A549 (cell line): ENCODE data around the gene ARID3A. TPM values are rescaled to one million over a fixed set of nuclear protein-coding genes. Genes with fewer than 3 reads are reported as not detected.
A peak's percentile ranks its signal among the peaks of the same experiment; 100 is the strongest.

Source experiments
- ATAC-seq, 2 experiments: fragments of 200-7000 bp in 1 of 2; fragments of >200 bp in 1 of 2; cut with Nextera tagmentation in 1 of 2; cut with Tn5 transposase in 1 of 2; 3 replicates each; pipeline versions ENCODE4 v1.8.0 to v1.9.1; 2018 to 2020; ENCODE audit warnings: mild to moderate bottlenecking in 1 of 2, moderate library complexity in 1 of 2
- CTCF ChIA-PET: fragments of 300-600 bp; sonication (Branson Sonifier 250); formaldehyde crosslinking; extraction: SDS; loops from one replicate; lab custom pipeline; 2021; ENCODE audit warnings: antibody characterized with exemption, inconsistent platforms; lab: Yijun Ruan, JAX
- POLR2A ChIA-PET: fragments of 350-600 bp; formaldehyde crosslinking; extraction: SDS; loops from one replicate; lab custom pipeline; 2021; ENCODE audit warnings: antibody characterized with exemption, inconsistent platforms; lab: Yijun Ruan, JAX
- DNase-seq, 2 experiments: peaks; one replicate each; pipeline versions ENCODE4 v3.0.0 to v3.0.0-alpha.2; 2011 to 2016; ENCODE audit warnings: low read depth in 1 of 2, low spot score in 1 of 2
- FAIRE-seq: peaks from 2 replicates; lab custom pipeline; 2011; peaks lifted over from hg19 to GRCh38; lab: Jason Lieb, UNC
- H3K27ac ChIP-seq, 2 experiments: fragments of >200 bp; sonication (Bioruptor Twin); formaldehyde crosslinking; 3 replicates each; pipeline ENCODE4 v1.5.1; 2016 to 2017
- H3K4me1 ChIP-seq: fragments of >200 bp; sonication (Bioruptor Twin); formaldehyde crosslinking; 3 replicates; pipeline ENCODE4 v1.6.1; 2016
- H3K4me2 ChIP-seq: fragments of >200 bp; sonication (Bioruptor Twin); formaldehyde crosslinking; 3 replicates; pipeline ENCODE4 v1.6.1; 2016
- H3K4me3 ChIP-seq: fragments of >200 bp; sonication (Bioruptor Twin); formaldehyde crosslinking; 3 replicates; pipeline ENCODE4 v1.5.1; 2016
- H3K9me3 ChIP-seq: fragments of >200 bp; sonication (Bioruptor Twin); formaldehyde crosslinking; 3 replicates; pipeline ENCODE4 v1.6.1; 2016
- CBX2 ChIP-seq: fragments of 200-600 bp; sonication (generic); IDR thresholded peaks from 2 replicates; pipeline ENCODE4 v1.6.1; 2016; ENCODE audit warnings: low read depth, mild to moderate bottlenecking, borderline replicate concordance
- CBX8 ChIP-seq: fragments of 200-600 bp; sonication (generic); IDR thresholded peaks from 2 replicates; pipeline ENCODE4 v1.6.1; 2016
- CEBPB ChIP-seq, 2 experiments: fragments of >200 bp in 1 of 2; sonication (Bioruptor Twin) in 1 of 2; formaldehyde crosslinking in 1 of 2; IDR thresholded peaks; 2 replicates each; pipeline ENCODE4 v1.6.1; 2012 to 2016
- EP300 ChIP-seq, 2 experiments: fragments of >200 bp; sonication (Bioruptor Twin); formaldehyde crosslinking; IDR thresholded peaks; 2 replicates in 1 of 2; 3 replicates in 1 of 2; pipeline ENCODE4 v1.6.1; 2016 to 2017
- FOSB ChIP-seq: fragments of 250-450 bp; sonication (Bioruptor Pico); IDR thresholded peaks from 2 replicates; pipeline ENCODE4 v1.5.0; 2020; ENCODE audit warnings: mild to moderate bottlenecking, moderate library complexity
- FOSL2 ChIP-seq, 2 experiments: fragments of 450-650 bp in 1 of 2; fragments of >200 bp in 1 of 2; sonication (Bioruptor Twin) in 1 of 2; formaldehyde crosslinking; IDR thresholded peaks; 2 replicates each; pipeline versions ENCODE4 v1.5.0 to v1.6.1; 2016 to 2020; ENCODE audit warnings: mild to moderate bottlenecking in 1 of 2, moderate library complexity in 1 of 2
- FOXS1 ChIP-seq: fragments of 250-450 bp; sonication (Bioruptor Pico); IDR thresholded peaks from 2 replicates; pipeline ENCODE4 v1.5.0; 2020; ENCODE audit warnings: mild to moderate bottlenecking, moderate library complexity
- GATA3 ChIP-seq: IDR thresholded peaks from 2 replicates; pipeline ENCODE4 v1.6.1; 2012; ENCODE audit warnings: borderline replicate concordance
- HDAC2 ChIP-seq: fragments of 200-600 bp; sonication (generic); IDR thresholded peaks from 2 replicates; pipeline ENCODE4 v1.6.1; 2016
- HES2 ChIP-seq: fragments of >200 bp; sonication (Bioruptor Twin); formaldehyde crosslinking; IDR thresholded peaks from 2 replicates; pipeline ENCODE4 v1.6.1; 2016
- KDM1A ChIP-seq: fragments of 200-600 bp; sonication (generic); IDR thresholded peaks from 2 replicates; pipeline ENCODE4 v1.6.1; 2016; ENCODE audit warnings: low read depth, mild to moderate bottlenecking
- KDM5A ChIP-seq: fragments of 200-600 bp; sonication (generic); IDR thresholded peaks from 2 replicates; pipeline ENCODE4 v1.6.1; 2016; ENCODE audit warnings: antibody characterized with exemption, mild to moderate bottlenecking
- MAFK ChIP-seq: fragments of 450-650 bp; IDR thresholded peaks from 2 replicates; pipeline ENCODE4 v1.6.1; 2014; ENCODE audit not compliant: partially characterized antibody
- MAZ ChIP-seq: fragments of 150-350 bp; IDR thresholded peaks from 2 replicates; pipeline ENCODE4 v1.6.1; 2014; ENCODE audit warnings: antibody characterized with exemption, low read depth, low read length, borderline replicate concordance
- MYC ChIP-seq: IDR thresholded peaks from 2 replicates; pipeline ENCODE4 v1.6.1; 2012; ENCODE audit warnings: mild to moderate bottlenecking, inconsistent platforms, low read length, improper control_type of control experiment, borderline replicate concordance
- POLR2A ChIP-seq: IDR thresholded peaks from 2 replicates; pipeline ENCODE4 v1.6.1; 2012; ENCODE audit warnings: mild to moderate bottlenecking, low read length
- POLR2AphosphoS2 ChIP-seq: conservative IDR thresholded peaks from 2 replicates; pipeline ENCODE4 v1.6.1; 2012; ENCODE audit warnings: low read length, improper control_type of control experiment, inconsistent platforms
- RAD21 ChIP-seq, 2 experiments: fragments of >200 bp in 1 of 2; sonication (Bioruptor Twin) in 1 of 2; formaldehyde crosslinking in 1 of 2; IDR thresholded peaks in 1 of 2; conservative IDR thresholded peaks in 1 of 2; 2 replicates in 1 of 2; 3 replicates in 1 of 2; pipeline ENCODE4 v1.6.1; 2012 to 2018; ENCODE audit warnings: inconsistent platforms in 1 of 2
- RCOR1 ChIP-seq: fragments of 150-350 bp; IDR thresholded peaks from 2 replicates; pipeline ENCODE4 v1.6.1; 2014; ENCODE audit warnings: antibody characterized with exemption, low read length, low read depth
- TP53 ChIP-seq: fragments of 250-450 bp; sonication (Bioruptor Pico); IDR thresholded peaks from 2 replicates; pipeline ENCODE4 v1.5.0; 2021; ENCODE audit warnings: mild to moderate bottlenecking, moderate library complexity
- ZFP36 ChIP-seq: fragments of 450-650 bp; IDR thresholded peaks from 2 replicates; pipeline ENCODE4 v1.6.1; 2014; ENCODE audit warnings: borderline replicate concordance; ENCODE audit not compliant: partially characterized antibody
- ZNF302 ChIP-seq: fragments of 250-450 bp; sonication (Bioruptor Pico); IDR thresholded peaks from 2 replicates; pipeline ENCODE4 v1.9.0; 2021; ENCODE audit warnings: inconsistent platforms, mild to moderate bottlenecking, moderate library complexity
- WGBS: methylation state at CpG from one replicate; pipeline ENCODE4 v1.1.6; 2017; ENCODE audit errors: missing lambda C conversion rate; 5-methylcytosine and 5-hydroxymethylcytosine counted together
- polyA plus RNA-seq, 4 experiments: library from polyadenylated mRNA; depleted of rRNA in 3 of 4; stranded (reverse); fragments of >200 nt; fragmentation: RNase III in 1 of 4; extraction: RNeasy Plus Mini Kit Qiagen cat#74134 plus additional on column Dnase treatment in 1 of 4; gene quantifications; 2 replicates in 3 of 4; 3 replicates in 1 of 4; pipeline ENCODE4 v1.2.3, GENCODE V29; 2011 to 2017
- TF ChIP-seq, protein P1 (sequence below): fragments of 250-450 bp; sonication (Bioruptor Pico); IDR thresholded peaks from 2 replicates; pipeline ENCODE4 v1.5.0; 2020; ENCODE audit warnings: low read depth, mild to moderate bottlenecking, moderate library complexity
- TF ChIP-seq, protein P2 (sequence below): fragments of 250-450 bp; sonication (Bioruptor Pico); IDR thresholded peaks from 2 replicates; pipeline ENCODE4 v1.5.0; 2021; ENCODE audit warnings: mild to moderate bottlenecking, moderate library complexity, borderline replicate concordance
- TF ChIP-seq, protein P3 (sequence below): fragments of >200 bp; sonication (Bioruptor Twin); formaldehyde crosslinking; IDR thresholded peaks from 3 replicates; pipeline ENCODE4 v1.6.1; 2016
- TF ChIP-seq, protein P4 (sequence below): fragments of 450-650 bp; IDR thresholded peaks from 2 replicates; pipeline ENCODE4 v1.6.1; 2014; ENCODE audit warnings: antibody characterized with exemption
- TF ChIP-seq, protein P5 (sequence below): IDR thresholded peaks from 2 replicates; pipeline ENCODE4 v1.6.1; 2012; ENCODE audit warnings: low read depth, borderline replicate concordance
- TF ChIP-seq, protein P6 (sequence below): IDR thresholded peaks from 2 replicates; pipeline ENCODE4 v1.6.1; 2012

Gene ARID3A
- polyA plus RNA-seq, 2 of the 4 experiments (the other 2 are of a cell fraction) = 3.3 to 6.1 TPM

- TF ChIP-seq CEBPB (IDR thresholded peaks at IDR 0.05) (no peak), HDAC2 (no peak), HES2 (no peak), KDM5A (peak; percentile 94), MAZ (no peak), ZFP36 (no peak), CBX8 (no peak), CBX2 (no peak), FOSL2 (IDR thresholded peaks at IDR 0.05) (no peak), FOSL2 (CRISPR knock-in tag; IDR thresholded peaks at IDR 0.05) (no peak), POLR2A (peak; percentile 46), EP300 (IDR thresholded peaks at IDR 0.05) (no peak), FOSB (CRISPR knock-in tag) (no peak), RAD21 (conservative IDR thresholded peaks at IDR 0.05 in 1 of 2, IDR thresholded peaks at IDR 0.05 in 1 of 2) (no peak)
- TF ChIP-seq, protein P1, sequence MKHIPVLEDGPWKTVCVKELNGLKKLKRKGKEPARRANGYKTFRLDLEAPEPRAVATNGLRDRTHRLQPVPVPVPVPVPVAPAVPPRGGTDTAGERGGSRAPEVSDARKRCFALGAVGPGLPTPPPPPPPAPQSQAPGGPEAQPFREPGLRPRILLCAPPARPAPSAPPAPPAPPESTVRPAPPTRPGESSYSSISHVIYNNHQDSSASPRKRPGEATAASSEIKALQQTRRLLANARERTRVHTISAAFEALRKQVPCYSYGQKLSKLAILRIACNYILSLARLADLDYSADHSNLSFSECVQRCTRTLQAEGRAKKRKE = no peak
- TF ChIP-seq, protein P2, sequence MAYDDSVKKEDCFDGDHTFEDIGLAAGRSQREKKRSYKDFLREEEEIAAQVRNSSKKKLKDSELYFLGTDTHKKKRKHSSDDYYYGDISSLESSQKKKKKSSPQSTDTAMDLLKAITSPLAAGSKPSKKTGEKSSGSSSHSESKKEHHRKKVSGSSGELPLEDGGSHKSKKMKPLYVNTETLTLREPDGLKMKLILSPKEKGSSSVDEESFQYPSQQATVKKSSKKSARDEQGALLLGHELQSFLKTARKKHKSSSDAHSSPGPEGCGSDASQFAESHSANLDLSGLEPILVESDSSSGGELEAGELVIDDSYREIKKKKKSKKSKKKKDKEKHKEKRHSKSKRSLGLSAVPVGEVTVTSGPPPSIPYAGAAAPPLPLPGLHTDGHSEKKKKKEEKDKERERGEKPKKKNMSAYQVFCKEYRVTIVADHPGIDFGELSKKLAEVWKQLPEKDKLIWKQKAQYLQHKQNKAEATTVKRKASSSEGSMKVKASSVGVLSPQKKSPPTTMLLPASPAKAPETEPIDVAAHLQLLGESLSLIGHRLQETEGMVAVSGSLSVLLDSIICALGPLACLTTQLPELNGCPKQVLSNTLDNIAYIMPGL = no peak
- TF ChIP-seq, protein P3, sequence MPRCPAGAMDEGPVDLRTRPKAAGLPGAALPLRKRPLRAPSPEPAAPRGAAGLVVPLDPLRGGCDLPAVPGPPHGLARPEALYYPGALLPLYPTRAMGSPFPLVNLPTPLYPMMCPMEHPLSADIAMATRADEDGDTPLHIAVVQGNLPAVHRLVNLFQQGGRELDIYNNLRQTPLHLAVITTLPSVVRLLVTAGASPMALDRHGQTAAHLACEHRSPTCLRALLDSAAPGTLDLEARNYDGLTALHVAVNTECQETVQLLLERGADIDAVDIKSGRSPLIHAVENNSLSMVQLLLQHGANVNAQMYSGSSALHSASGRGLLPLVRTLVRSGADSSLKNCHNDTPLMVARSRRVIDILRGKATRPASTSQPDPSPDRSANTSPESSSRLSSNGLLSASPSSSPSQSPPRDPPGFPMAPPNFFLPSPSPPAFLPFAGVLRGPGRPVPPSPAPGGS = no peak
- TF ChIP-seq, protein P4, sequence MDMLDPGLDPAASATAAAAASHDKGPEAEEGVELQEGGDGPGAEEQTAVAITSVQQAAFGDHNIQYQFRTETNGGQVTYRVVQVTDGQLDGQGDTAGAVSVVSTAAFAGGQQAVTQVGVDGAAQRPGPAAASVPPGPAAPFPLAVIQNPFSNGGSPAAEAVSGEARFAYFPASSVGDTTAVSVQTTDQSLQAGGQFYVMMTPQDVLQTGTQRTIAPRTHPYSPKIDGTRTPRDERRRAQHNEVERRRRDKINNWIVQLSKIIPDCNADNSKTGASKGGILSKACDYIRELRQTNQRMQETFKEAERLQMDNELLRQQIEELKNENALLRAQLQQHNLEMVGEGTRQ = no peak
- TF ChIP-seq, protein P5, sequence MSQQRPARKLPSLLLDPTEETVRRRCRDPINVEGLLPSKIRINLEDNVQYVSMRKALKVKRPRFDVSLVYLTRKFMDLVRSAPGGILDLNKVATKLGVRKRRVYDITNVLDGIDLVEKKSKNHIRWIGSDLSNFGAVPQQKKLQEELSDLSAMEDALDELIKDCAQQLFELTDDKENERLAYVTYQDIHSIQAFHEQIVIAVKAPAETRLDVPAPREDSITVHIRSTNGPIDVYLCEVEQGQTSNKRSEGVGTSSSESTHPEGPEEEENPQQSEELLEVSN = peak; percentile 85; the same call in 1 of the 2 replicates
Observed at GRCh38 chr19:984165-984967, 58.5 kb downstream of the ARID3A start, which contains the start of gene WDR18 (continued).

GRCh38 chr19:986083-986482 is 60.2 kb downstream of the ARID3A start:
- 96% methylated on average over 11 of the region's 14 CpGs for WGBS
- no peak for FAIRE-seq
- ChIA-PET CTCF (interaction anchor here (0.7 to 5.4 kb wide), 2 partner anchors 63 to 130 kb away, joined by 3 to 93 read pairs; no protein-coding TSS in a partner anchor), POLR2A (no interaction called here)
- ATAC-seq = no peak
- TF ChIP-seq MAFK (no peak), KDM5A (no peak), MAZ (no peak), CBX8 (no peak), RCOR1 (no peak), FOXS1 (CRISPR knock-in tag) (no peak), ZNF302 (CRISPR knock-in tag) (no peak), HDAC2 (no peak), ZFP36 (no peak), MYC (no peak), KDM1A (no peak), POLR2AphosphoS2 (no peak), TP53 (no peak), GATA3 (no peak)
- TF ChIP-seq, protein P6, sequence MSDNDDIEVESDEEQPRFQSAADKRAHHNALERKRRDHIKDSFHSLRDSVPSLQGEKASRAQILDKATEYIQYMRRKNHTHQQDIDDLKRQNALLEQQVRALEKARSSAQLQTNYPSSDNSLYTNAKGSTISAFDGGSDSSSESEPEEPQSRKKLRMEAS = no peak
- Histone ChIP-seq H3K4me1 (peaks cover 17% of the 10 kb centered on the region; the same call in 2 of the 3 replicates), H3K9me3 (no peaks in the 10 kb centered on the region), H3K27ac (no peak overlapping the region), H3K4me3 (no peak overlapping the region), H3K4me2 (no peak overlapping the region)
- no peak for DNase-seq
